ENCODE results near the gene PCDHGA5. TPM values are rescaled to one million over a fixed set of nuclear protein-coding genes. Genes with fewer than 3 reads are reported as not detected.

Gene PCDHGA5
- total RNA-seq, 1 experiment from 2014 or later = 2.0 TPM

DNA sequence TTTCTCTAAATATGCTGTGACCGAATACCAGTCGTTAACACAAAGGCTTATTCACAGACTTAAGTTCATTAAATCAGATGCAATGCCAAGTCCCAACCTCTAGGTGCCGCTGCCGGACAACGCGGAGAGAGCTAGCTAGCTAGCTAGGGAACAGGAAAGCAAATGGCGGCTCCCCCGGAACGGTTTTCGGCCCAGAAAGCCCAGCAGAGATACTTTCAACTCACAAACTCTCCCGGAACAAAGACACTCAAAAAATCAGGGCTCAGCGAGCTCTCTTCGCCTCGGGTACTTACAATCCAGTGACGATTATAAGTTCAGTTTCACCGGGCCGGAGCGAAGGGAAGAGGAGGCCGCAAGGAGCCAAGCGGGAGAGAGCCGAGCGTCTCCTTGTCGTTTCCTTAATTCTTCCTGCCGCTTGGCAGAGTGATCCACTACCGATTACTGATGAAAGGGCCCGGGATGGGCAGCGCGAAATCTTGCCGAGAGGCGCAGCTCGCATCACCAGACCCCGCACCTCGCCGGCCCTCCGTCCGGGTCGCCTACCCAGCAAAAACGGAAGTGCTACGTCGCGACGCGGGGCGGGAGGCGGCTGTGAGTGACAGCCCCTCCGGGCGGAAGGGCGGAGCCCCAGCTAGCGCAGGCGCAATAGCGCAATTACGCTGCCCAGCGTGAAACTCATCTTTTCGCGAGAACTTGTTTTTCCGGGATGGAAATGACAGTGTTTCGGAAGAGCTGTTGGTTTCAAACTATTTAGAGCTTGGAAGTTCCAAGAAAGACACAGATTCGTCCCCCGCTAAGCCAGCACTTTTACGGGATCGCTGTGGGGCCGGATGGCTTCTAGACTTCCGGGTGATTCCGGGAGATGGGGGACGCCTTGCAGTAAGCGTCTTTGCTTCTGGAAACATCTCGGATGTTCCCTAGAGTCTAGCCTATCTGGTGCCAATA, 43.5 kb upstream of the PCDHGA5 start, which contains the start of gene TAF7:
Gene TAF7 (minus strand): TSS at position 560 of the 945 bp plus-strand sequence. CDS start 740 bp downstream, outside the sequence.
- peaks cover 24% of the 10 kb centered on the region for H3K27me3 Mint-ChIP-seq (ENCODE audit: low read depth)
- peaks cover 46% of the 10 kb centered on the region for H3K36me3 Mint-ChIP-seq
- peaks cover 24% of the 10 kb centered on the region for H3K4me1 Mint-ChIP-seq
- H3K9me3 Mint-ChIP-seq = peaks cover 33% of the 10 kb centered on the region
- DNase-seq (ENCODE audit: low spot score) (peak; percentile 95), ATAC-seq (peak; percentile 94)
- POLR2A ChIA-PET = interaction anchor here (0.6 to 1.6 kb wide), 9 partner anchors 10 to 237 kb away, joined by 3 to 8 read pairs (median 4); partner anchors contain the start of genes PCDHB15, PCDHB2, PCDHGA1 and PCDHGA2
- H3K4me3 Mint-ChIP-seq = peak within 1 kb of the TSS; percentile 99
- peak within 1 kb of the TSS; percentile 99 for H3K27ac Mint-ChIP-seq
- CTCF ChIA-PET = interaction anchor here (0.5 to 4.9 kb wide), 43 partner anchors 9 to 316 kb away, joined by 3 to 46 read pairs (median 5); partner anchors contain the start of genes HDAC3, PCDHB10, PCDHB11 and PCDHB12
- TF ChIP-seq, protein P1, sequence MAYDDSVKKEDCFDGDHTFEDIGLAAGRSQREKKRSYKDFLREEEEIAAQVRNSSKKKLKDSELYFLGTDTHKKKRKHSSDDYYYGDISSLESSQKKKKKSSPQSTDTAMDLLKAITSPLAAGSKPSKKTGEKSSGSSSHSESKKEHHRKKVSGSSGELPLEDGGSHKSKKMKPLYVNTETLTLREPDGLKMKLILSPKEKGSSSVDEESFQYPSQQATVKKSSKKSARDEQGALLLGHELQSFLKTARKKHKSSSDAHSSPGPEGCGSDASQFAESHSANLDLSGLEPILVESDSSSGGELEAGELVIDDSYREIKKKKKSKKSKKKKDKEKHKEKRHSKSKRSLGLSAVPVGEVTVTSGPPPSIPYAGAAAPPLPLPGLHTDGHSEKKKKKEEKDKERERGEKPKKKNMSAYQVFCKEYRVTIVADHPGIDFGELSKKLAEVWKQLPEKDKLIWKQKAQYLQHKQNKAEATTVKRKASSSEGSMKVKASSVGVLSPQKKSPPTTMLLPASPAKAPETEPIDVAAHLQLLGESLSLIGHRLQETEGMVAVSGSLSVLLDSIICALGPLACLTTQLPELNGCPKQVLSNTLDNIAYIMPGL (CRISPR knock-in tag; IDR thresholded peaks at IDR 0.05) = peak; percentile 90; the same call in 1 of the 2 replicates
- TF ChIP-seq, protein P2, sequence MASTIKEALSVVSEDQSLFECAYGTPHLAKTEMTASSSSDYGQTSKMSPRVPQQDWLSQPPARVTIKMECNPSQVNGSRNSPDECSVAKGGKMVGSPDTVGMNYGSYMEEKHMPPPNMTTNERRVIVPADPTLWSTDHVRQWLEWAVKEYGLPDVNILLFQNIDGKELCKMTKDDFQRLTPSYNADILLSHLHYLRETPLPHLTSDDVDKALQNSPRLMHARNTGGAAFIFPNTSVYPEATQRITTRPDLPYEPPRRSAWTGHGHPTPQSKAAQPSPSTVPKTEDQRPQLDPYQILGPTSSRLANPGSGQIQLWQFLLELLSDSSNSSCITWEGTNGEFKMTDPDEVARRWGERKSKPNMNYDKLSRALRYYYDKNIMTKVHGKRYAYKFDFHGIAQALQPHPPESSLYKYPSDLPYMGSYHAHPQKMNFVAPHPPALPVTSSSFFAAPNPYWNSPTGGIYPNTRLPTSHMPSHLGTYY (CRISPR knock-in tag; IDR thresholded peaks at IDR 0.05) = no peak
- TF ChIP-seq, protein P3, sequence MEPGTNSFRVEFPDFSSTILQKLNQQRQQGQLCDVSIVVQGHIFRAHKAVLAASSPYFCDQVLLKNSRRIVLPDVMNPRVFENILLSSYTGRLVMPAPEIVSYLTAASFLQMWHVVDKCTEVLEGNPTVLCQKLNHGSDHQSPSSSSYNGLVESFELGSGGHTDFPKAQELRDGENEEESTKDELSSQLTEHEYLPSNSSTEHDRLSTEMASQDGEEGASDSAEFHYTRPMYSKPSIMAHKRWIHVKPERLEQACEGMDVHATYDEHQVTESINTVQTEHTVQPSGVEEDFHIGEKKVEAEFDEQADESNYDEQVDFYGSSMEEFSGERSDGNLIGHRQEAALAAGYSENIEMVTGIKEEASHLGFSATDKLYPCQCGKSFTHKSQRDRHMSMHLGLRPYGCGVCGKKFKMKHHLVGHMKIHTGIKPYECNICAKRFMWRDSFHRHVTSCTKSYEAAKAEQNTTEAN (CRISPR knock-in tag; IDR thresholded peaks at IDR 0.05) = peak; percentile 79; the same call in 1 of the 2 replicates
- TF ChIP-seq ZNF121 (CRISPR knock-in tag; IDR thresholded peaks at IDR 0.05) (no peak), SOX15 (CRISPR knock-in tag; IDR thresholded peaks at IDR 0.05) (no peak), JAZF1 (CRISPR knock-in tag; IDR thresholded peaks at IDR 0.05) (no peak), FOXJ3 (CRISPR knock-in tag; IDR thresholded peaks at IDR 0.05; ENCODE audit: borderline replicate concordance) (no peak; the same call in 1 of the 2 replicates), FOXP1 (CRISPR knock-in tag; IDR thresholded peaks at IDR 0.05; ENCODE audit: borderline replicate concordance) (peak; percentile 90), SMAD3 (CRISPR knock-in tag; IDR thresholded peaks at IDR 0.05; ENCODE audit: borderline replicate concordance) (peak; percentile 40; the same call in 1 of the 2 replicates), TEAD1 (CRISPR knock-in tag; IDR thresholded peaks at IDR 0.05) (peak; percentile 83), TCF7 (CRISPR knock-in tag; IDR thresholded peaks at IDR 0.05; ENCODE audit: low read depth) (no peak), FOXK1 (CRISPR knock-in tag; IDR thresholded peaks at IDR 0.05) (no peak), ZNF232 (CRISPR knock-in tag; IDR thresholded peaks at IDR 0.05) (0 out of 2 replicates have a peak, but pooled peaks have one; percentile 77)
- TF ChIP-seq, protein P4, sequence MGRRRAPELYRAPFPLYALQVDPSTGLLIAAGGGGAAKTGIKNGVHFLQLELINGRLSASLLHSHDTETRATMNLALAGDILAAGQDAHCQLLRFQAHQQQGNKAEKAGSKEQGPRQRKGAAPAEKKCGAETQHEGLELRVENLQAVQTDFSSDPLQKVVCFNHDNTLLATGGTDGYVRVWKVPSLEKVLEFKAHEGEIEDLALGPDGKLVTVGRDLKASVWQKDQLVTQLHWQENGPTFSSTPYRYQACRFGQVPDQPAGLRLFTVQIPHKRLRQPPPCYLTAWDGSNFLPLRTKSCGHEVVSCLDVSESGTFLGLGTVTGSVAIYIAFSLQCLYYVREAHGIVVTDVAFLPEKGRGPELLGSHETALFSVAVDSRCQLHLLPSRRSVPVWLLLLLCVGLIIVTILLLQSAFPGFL (CRISPR knock-in tag; IDR thresholded peaks at IDR 0.05; ENCODE audit: borderline replicate concordance) = no peak
- TF ChIP-seq, protein P5, sequence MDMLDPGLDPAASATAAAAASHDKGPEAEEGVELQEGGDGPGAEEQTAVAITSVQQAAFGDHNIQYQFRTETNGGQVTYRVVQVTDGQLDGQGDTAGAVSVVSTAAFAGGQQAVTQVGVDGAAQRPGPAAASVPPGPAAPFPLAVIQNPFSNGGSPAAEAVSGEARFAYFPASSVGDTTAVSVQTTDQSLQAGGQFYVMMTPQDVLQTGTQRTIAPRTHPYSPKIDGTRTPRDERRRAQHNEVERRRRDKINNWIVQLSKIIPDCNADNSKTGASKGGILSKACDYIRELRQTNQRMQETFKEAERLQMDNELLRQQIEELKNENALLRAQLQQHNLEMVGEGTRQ (CRISPR knock-in tag; IDR thresholded peaks at IDR 0.05) = no peak
- TF ChIP-seq, protein P6, sequence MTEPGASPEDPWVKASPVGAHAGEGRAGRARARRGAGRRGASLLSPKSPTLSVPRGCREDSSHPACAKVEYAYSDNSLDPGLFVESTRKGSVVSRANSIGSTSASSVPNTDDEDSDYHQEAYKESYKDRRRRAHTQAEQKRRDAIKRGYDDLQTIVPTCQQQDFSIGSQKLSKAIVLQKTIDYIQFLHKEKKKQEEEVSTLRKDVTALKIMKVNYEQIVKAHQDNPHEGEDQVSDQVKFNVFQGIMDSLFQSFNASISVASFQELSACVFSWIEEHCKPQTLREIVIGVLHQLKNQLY (CRISPR knock-in tag; IDR thresholded peaks at IDR 0.05) = no peak
- TF ChIP-seq, protein P7, sequence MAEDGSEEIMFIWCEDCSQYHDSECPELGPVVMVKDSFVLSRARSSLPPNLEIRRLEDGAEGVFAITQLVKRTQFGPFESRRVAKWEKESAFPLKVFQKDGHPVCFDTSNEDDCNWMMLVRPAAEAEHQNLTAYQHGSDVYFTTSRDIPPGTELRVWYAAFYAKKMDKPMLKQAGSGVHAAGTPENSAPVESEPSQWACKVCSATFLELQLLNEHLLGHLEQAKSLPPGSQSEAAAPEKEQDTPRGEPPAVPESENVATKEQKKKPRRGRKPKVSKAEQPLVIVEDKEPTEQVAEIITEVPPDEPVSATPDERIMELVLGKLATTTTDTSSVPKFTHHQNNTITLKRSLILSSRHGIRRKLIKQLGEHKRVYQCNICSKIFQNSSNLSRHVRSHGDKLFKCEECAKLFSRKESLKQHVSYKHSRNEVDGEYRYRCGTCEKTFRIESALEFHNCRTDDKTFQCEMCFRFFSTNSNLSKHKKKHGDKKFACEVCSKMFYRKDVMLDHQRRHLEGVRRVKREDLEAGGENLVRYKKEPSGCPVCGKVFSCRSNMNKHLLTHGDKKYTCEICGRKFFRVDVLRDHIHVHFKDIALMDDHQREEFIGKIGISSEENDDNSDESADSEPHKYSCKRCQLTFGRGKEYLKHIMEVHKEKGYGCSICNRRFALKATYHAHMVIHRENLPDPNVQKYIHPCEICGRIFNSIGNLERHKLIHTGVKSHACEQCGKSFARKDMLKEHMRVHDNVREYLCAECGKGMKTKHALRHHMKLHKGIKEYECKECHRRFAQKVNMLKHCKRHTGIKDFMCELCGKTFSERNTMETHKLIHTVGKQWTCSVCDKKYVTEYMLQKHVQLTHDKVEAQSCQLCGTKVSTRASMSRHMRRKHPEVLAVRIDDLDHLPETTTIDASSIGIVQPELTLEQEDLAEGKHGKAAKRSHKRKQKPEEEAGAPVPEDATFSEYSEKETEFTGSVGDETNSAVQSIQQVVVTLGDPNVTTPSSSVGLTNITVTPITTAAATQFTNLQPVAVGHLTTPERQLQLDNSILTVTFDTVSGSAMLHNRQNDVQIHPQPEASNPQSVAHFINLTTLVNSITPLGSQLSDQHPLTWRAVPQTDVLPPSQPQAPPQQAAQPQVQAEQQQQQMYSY (CRISPR knock-in tag; IDR thresholded peaks at IDR 0.05) = no peak
- TF ChIP-seq, protein P8, sequence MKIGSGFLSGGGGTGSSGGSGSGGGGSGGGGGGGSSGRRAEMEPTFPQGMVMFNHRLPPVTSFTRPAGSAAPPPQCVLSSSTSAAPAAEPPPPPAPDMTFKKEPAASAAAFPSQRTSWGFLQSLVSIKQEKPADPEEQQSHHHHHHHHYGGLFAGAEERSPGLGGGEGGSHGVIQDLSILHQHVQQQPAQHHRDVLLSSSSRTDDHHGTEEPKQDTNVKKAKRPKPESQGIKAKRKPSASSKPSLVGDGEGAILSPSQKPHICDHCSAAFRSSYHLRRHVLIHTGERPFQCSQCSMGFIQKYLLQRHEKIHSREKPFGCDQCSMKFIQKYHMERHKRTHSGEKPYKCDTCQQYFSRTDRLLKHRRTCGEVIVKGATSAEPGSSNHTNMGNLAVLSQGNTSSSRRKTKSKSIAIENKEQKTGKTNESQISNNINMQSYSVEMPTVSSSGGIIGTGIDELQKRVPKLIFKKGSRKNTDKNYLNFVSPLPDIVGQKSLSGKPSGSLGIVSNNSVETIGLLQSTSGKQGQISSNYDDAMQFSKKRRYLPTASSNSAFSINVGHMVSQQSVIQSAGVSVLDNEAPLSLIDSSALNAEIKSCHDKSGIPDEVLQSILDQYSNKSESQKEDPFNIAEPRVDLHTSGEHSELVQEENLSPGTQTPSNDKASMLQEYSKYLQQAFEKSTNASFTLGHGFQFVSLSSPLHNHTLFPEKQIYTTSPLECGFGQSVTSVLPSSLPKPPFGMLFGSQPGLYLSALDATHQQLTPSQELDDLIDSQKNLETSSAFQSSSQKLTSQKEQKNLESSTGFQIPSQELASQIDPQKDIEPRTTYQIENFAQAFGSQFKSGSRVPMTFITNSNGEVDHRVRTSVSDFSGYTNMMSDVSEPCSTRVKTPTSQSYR (CRISPR knock-in tag; IDR thresholded peaks at IDR 0.05) = no peak
- TF ChIP-seq, protein P9, sequence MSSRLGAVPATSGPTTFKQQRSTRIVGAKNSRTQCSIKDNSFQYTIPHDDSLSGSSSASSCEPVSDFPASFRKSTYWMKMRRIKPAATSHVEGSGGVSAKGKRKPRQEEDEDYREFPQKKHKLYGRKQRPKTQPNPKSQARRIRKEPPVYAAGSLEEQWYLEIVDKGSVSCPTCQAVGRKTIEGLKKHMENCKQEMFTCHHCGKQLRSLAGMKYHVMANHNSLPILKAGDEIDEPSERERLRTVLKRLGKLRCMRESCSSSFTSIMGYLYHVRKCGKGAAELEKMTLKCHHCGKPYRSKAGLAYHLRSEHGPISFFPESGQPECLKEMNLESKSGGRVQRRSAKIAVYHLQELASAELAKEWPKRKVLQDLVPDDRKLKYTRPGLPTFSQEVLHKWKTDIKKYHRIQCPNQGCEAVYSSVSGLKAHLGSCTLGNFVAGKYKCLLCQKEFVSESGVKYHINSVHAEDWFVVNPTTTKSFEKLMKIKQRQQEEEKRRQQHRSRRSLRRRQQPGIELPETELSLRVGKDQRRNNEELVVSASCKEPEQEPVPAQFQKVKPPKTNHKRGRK (CRISPR knock-in tag; IDR thresholded peaks at IDR 0.05; ENCODE audit: borderline replicate concordance) = no peak
